A673 (cell line): ENCODE measurements around the gene TMEM183A.

Source experiments
- EZH2 ChIP-seq: fragments of 200-600 bp; sonication (generic); IDR thresholded peaks from 2 replicates; pipeline ENCODE4 v1.6.1; 2017; ENCODE audit warnings: borderline replicate concordance, low read depth, mild to moderate bottlenecking, mixed read lengths, antibody characterized with exemption, low read length; ENCODE audit not compliant: poor library complexity, severe bottlenecking
- TF ChIP-seq, protein P1 (sequence below): fragments of 300-800, 200-600 bp; sonication (generic); conservative IDR thresholded peaks from 2 replicates; pipeline ENCODE4 v1.5.1; 2017; ENCODE audit warnings: low read depth, mild to moderate bottlenecking, antibody characterized with exemption, low read length, moderate library complexity, mixed read lengths

DNA sequence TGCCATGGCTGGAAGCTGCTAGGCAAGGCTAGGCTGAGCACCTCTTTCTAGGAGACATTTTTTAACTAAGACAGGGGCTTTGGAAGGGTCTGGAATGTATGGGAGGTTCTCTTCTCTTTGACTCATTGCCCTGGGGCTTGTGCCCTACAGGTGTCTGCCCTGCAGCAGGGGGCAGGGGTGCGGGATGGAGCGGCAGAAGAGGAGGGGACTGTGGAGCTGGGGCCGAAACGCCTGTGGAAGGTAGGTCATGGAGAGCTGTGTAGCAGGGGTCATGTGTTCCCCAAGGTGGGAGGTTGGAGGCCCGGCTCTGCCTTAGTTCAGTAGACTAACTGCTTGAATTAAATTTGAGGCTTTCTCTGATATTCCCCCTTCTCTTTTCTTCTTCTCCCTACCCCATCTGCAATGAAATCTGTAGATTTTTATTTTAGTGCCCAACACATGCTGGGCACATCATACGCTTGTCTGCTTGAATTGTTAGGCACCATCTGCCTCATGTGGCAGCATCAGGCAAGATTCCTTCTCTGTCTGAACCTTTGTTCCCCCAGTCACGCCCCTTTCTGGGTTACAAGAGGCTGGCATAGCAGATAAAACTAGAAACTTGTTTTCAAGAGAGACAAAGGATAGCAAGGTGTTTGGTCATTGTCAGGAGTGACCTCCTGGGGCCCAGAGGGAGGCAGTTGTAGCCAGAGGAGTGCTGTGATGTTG lies 37.5 kb downstream of the TMEM183A start:
- TF ChIP-seq, protein P1, sequence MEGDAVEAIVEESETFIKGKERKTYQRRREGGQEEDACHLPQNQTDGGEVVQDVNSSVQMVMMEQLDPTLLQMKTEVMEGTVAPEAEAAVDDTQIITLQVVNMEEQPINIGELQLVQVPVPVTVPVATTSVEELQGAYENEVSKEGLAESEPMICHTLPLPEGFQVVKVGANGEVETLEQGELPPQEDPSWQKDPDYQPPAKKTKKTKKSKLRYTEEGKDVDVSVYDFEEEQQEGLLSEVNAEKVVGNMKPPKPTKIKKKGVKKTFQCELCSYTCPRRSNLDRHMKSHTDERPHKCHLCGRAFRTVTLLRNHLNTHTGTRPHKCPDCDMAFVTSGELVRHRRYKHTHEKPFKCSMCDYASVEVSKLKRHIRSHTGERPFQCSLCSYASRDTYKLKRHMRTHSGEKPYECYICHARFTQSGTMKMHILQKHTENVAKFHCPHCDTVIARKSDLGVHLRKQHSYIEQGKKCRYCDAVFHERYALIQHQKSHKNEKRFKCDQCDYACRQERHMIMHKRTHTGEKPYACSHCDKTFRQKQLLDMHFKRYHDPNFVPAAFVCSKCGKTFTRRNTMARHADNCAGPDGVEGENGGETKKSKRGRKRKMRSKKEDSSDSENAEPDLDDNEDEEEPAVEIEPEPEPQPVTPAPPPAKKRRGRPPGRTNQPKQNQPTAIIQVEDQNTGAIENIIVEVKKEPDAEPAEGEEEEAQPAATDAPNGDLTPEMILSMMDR, result no peak
- TF ChIP-seq EZH2, result no peak
